Mammary epithelial cell (primary cell): Measurements from ENCODE around the gene CD82.

ENCODE experiments used
- EZH2 ChIP-seq: IDR thresholded peaks from 2 replicates; pipeline ENCODE4 v1.6.1; 2012; ENCODE audit warnings: low read length, inconsistent platforms, borderline replicate concordance
- TF ChIP-seq, protein P1 (sequence below), 2 donors: IDR thresholded peaks in 1 of 2; conservative IDR thresholded peaks in 1 of 2; 2 replicates each; pipeline ENCODE4 v1.5.1; 2011 to 2012; ENCODE audit warnings: inconsistent platforms in 2 of 2, low read length in 2 of 2, mild to moderate bottlenecking in 2 of 2, control low read depth in 1 of 2, low read depth in 1 of 2; ENCODE audit not compliant: insufficient read depth in 1 of 2; ENCODE audit errors: extremely low read depth in 1 of 2

DNA sequence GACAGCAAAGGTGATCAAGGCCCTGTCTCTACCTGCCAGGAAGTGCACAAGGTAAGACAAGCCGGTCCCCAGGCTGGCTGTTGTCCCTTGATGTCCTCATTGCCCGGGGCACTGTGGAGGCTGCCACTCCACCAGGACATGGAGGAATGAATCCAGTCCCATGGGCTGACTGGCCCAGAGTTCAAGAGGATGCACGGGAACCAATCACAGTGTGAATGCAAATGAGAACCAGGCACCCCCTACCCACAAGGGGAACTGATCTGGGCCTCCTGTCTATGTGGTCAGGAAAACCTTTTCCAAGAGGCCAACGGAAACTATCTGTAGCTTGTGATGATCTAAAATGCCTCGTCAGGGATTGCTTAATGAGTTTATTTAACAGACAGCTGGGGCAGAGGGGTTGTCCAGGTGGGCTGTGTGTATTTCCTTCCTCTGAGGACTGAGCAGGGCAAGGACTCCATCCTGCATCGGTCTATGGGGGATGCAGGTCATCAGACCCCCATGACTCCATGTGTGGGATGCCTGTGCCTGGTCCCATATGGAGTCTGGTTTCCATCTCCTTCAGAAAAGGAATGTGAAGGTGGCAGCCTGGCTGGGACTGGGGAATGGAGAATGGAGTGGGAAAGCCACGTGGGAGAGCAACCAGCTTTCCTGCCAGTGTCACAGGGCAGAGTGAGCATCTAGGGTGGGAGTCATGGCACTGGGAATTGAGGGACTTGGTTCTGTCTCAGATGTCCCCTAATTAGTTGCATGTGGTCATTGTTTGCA lies 60.5 kb downstream of the CD82 start:
- TF ChIP-seq, protein P1, sequence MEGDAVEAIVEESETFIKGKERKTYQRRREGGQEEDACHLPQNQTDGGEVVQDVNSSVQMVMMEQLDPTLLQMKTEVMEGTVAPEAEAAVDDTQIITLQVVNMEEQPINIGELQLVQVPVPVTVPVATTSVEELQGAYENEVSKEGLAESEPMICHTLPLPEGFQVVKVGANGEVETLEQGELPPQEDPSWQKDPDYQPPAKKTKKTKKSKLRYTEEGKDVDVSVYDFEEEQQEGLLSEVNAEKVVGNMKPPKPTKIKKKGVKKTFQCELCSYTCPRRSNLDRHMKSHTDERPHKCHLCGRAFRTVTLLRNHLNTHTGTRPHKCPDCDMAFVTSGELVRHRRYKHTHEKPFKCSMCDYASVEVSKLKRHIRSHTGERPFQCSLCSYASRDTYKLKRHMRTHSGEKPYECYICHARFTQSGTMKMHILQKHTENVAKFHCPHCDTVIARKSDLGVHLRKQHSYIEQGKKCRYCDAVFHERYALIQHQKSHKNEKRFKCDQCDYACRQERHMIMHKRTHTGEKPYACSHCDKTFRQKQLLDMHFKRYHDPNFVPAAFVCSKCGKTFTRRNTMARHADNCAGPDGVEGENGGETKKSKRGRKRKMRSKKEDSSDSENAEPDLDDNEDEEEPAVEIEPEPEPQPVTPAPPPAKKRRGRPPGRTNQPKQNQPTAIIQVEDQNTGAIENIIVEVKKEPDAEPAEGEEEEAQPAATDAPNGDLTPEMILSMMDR (conservative IDR thresholded peaks at IDR 0.05 in 1 of 2, IDR thresholded peaks at IDR 0.05 in 1 of 2; ENCODE audit: extremely low read depth in 1 of 2, insufficient read depth in 1 of 2, low read depth in 1 of 2, low read length in 2 of 2), result no peak
- TF ChIP-seq EZH2, result no peak
